GM18526 (cell line): ENCODE results near the gene DCN.

Source experiments
- POLR2A ChIP-seq: IDR thresholded peaks from 3 replicates; pipeline ENCODE4 v1.6.1; 2011; ENCODE audit not compliant: insufficient read length; ENCODE audit errors: extremely low read depth

DCN gene

DNA sequence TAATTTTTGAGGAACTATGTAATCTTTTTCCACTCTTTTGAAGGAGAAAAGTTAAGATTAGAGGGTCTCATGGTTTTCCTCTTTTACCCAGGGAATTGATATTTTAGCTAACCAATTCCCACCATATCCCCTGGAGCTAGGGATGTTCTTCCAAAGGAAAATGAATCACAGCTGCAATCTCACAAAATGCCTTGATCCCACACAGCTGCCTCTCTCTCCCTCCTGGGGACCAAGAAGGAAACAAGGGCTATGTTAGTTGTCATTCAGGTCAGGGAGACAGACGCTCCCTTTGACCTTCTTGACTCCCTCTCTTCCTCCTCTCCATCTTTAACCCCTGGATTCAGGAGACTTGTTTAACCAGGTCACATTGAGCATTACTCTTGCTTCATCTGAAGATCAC is 9.5 kb downstream of the DCN start:
- TF ChIP-seq POLR2A, result no peak

DNA sequence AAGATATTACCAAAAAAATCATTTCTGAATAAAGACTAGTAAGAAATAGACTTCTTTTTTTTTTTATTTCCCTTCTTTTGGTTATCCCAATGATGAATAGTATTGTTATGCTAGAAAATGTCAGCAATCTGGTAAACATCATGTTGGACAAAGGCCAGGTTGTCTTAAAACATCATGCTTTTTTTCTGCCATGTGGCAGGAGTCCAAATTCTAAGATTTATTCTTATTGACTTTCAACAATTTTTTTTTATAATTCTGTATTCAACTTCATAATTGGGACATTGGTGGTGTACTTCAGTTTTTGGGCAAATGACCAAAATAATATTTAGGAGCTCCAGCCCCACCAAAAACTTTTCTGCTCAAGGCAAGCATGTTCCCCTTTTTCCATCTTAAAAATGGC is 10.5 kb downstream of the DCN start:
- TF ChIP-seq POLR2A, result no peak

- TF ChIP-seq POLR2A, result no peak
Observed at GRCh38 chr12:91171476-91171875, 11.1 kb downstream of the DCN start.

DNA sequence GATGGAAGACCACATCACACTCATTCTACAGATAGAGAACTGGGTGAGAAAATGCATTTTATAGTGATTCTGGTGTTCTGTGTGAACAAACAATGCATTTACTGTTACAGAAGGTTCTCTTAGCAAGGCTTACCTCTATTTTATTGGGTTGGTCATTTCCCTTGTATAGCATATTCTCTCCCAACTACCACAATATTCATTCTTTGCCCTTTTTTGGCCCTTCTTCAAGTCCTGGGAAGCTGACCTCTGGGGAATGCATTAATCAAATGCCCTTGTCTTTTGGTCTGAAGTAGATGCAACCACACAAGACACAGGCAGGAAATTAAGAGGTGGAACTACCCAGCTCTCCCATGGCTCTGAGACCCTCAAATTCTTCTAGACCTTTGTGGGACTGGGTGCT is 19.5 kb downstream of the DCN start:
- TF ChIP-seq POLR2A, result no peak

DNA sequence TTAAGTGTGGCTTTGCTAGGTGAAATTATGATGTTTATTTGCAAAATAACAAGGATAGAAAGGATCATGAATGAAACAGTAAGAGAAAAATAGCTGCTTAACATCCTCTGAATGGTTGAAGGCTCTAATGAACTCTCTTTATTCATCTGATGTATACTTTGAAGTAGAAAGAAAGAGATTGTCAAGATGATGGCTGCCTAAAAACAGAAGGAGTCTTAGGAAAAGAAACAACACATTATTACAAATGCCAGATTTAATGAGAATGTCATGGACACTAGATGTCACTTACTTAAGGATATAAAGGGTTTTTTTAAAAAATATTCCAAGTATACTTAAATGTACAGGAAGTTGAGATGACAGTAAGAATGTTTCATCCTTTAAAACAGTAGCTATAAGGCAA is 21.6 kb downstream of the DCN start:
- no peak for TF ChIP-seq POLR2A

GRCh38 chr12:91155990-91156389 is 26.6 kb downstream of the DCN start:
- TF ChIP-seq POLR2A, result no peak

DNA sequence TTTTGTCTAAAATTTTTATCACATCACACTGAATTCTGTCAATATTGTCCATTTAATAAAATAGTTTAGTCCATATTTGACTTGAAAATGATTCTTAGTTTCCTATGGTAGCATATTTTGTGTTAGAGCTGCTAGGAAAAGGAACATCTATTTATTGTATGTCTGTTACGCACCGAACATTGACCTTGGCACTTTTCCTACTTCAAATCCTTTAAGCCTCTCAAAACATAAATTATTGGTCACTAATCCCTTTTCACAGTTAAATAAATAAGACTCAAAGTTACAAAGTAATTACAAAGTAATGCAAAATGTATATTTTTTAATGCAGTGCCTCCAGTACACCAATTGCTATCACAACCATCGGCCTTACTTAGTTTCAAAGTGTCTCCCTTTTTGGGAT is 28.5 kb downstream of the DCN start:
- TF ChIP-seq POLR2A, result no peak

GRCh38 chr12:91144053-91144452 is 38.6 kb downstream of the DCN start:
- TF ChIP-seq POLR2A, result no peak

DNA sequence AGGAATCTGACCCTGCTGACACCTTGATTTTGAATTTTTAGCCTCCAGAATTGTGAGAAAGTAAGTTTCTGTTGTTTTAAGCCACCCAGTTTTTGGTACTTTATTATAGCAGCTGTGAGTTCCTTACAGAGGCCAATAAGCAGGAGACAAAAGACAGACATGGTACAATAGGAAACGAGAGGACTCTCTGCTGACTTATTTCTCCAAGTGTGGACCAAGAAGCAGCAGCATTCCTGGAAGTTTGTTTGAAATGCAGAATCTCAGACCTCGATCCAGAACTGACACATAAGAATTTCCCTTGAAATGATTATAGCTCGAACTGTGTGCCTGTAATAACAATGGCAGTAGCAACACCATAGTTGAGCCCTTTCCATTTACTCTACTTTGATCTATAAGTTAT is 39.4 kb downstream of the DCN start:
- no peak for TF ChIP-seq POLR2A

GRCh38 chr12:91142221-91142631 is 40.4 kb downstream of the DCN start:
- no peak for TF ChIP-seq POLR2A

DNA sequence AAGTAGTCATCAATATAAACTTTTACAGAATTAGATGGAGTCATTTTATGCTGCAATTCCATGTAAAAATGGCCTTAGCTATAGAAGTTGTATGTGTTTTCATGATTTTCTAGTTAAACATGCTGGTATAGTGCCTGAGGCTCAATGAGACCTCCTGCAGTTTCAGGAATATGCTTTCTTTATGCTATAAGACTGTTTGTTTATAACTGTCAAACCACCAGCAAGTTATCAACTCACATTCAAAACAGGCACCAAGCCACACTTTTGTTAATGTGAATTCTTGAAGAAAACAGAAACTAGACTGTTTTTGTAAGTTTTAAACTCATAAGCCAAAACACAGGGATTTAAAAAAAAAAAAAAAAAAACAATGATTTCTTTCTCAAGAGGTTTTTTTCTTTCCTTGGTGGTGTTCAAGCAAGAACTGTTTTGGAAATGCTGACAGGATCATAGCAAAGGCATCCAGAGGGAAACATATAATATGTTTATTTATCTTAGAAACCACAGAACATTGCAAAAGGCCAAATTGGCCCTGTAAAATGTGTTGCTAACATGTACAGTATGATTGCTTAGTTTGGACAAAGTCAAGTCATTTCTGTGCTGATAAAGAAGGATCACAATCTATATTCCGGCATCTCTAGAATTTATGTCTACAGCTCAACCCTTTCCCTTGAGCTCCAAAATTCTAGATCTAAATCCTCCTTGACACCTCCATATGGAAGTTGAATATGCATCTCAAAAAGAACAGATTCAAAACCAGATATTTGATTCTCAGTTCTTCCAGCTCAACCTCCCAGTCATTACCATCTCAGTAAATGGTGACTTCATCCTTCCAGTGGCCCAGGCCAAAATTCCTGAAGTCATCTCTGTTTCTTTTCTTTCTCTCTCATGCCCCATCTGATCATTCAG is 42.3 kb downstream of the DCN start:
- no peak for TF ChIP-seq POLR2A

DNA sequence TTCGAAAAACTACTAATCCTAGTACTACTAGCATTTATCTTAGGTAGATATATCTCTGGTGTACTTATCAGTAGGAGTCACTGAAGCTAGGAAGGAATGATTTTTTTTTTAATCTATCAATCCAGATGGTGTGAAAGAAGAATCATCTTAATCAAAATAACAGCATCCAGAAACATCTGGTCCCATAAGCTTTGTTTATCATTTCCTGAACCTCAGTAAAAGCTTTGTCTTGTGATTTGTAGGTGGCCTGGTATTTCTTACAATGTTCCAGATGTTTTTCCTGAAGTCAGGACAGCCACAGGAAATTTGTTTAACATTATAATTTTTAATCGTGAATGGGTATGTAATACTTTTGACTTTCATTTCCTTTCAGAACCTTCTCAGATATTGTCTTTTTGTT is 43.3 kb downstream of the DCN start:
- TF ChIP-seq POLR2A, result no peak

GRCh38 chr12:91138337-91138920 is 44.2 kb downstream of the DCN start:
- TF ChIP-seq POLR2A, result no peak

DNA sequence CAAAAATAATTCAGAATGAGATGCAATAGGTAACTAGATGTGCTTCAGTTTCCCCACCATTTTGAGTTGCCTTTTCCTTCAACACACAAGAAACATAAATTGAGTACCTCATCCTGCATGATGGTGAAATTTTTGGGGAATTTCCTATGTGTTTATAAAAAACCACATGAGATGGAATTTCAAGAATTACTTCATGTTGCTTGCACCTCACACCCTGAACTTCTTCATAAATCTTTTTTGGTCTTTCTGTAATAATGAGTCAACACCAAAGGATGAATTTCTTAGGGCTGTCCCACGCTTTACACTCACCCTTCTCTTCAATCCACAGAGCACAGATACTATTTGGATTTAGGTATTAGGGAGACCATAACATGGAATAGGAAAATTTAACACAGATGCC is 48.7 kb downstream of the DCN start:
- TF ChIP-seq POLR2A, result no peak

DNA sequence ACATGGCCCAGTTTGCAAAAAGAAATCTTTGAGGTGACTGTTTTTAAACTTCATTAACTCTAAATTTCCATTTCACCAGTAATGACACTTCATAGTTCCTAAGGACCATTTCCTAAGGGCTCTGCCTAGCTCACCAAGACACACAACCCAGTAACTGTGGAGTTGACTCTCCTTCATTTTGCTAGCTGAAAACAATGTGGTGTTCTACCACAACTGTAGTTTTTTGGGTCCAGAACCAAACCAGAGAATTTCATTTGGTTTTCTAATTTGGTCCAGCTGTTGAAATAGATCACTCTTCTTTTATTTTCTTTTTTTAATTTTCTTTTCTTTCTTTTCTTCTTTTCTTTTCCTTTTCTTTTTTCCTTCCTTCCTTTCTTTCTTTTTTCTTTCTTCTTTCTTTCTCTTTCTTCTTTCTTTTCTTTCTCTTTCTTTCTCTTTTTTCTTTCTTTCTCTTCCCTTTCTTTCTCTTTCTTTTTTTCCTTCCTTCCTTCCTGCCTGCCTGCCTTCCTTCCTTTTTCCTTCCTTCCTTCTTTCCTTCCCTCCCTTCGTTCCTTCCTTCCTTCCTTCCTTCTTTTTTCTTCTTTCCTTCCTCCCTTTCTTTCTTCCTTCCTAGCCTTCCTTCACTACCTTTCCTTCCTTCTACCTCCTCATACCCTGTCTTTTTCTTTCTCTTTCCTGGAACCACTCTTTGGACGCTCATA is 52.8 kb downstream of the DCN start:
- no peak for TF ChIP-seq POLR2A

GRCh38 chr12:91127751-91128150 is 54.9 kb downstream of the DCN start:
- no peak for TF ChIP-seq POLR2A
